Activated gamma-delta T cell (primary cell): ENCODE measurements around the gene MYO7B.

Experiments used
- DNase-seq: peaks from one replicate; lab custom pipeline; 2025; lab: John Stamatoyannopoulos, UW
- total RNA-seq, 2 donors: gene quantifications; one replicate each; lab custom pipeline; 2026; lab: John Stamatoyannopoulos, UW

The MYO7B gene
- 0.87 to 1.2 reads per million in 2 donors for total RNA-seq

DNA sequence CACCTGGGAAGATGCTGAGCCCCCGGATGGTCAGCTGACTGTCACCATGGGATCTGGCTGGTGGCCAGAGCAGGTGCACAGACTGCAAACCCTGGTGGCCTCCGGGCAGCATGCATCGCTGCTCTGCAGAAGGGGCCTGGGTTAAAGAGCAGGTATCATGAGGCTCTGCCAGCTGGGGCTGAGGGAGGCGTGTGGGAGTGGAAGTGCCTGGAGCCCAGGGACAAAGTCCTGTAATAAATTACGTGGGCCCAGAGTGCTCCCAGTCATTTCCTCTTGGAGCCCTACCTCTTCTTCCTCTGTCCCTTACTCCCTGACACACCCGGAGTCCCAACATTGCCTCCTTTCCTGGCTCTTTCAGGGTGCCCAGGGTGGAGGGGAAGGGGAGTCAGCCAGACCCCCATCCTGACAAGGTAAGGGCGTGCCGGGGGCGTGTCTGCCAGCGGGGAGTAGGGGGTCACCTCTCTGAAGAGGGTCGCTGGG, at the start of gene MYO7B:
Gene MYO7B, plus strand, starts transcription at position 262 of the 480 bp plus-strand sequence. CDS start 24,040 bp downstream, outside the sequence.
- no peak for DNase-seq

DNA sequence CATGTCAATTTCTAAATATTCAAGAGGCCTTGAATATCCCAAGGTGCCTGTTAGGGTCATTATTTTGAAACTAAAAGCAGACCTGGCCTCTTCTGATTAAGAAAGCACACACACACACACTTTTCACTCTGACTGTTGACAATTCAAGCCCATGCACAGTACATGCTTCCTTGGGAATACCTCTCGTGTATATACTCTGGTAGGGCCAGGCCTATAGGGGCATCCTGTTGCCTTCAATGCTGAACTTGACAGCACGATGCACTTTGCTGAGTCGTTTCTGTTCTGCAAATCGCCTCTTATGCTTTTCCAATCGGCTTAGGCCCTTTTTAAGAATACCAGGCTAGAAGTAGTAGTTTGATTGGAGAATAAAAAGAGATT, 49.8 kb upstream of the MYO7B start:
- DNase-seq = no peak

DNA sequence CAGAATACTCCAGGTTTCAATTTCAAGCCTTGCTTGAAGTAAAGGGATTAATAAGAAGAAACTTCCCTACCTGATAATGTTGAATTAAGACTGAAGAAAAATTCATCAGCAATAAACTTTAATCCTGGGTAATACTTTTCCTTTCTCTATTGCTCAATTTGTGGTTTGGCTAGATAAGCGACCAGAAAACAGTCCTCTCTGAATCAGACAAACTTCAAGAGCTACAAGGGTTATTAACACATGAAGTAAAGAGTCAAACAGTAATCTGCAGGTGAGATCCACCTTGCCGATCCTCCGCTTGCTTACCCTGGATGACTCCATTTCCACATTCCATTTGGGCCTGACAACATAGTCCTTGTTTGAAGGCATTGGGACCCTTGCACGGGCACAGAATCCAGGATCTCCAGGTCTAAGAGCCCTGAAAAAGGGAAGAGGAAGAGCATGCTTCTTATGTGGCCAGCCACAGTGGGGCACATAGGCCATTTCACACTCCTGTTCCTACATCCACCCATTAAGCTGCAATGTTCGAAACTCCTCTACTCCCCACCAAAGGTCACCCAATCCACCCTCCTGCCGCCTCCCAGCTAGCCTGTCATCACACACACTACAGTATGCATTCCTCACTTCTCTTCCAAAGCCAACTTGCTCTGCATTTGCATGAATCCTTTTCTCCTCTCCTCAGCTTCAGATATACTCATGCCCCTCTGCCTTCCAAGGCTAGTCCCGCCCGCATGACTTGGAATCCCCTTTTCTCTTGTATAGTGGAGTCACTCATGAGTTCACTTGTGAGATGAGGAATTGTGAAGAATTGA, 49.0 kb upstream of the MYO7B start:
- DNase-seq = no peak

GRCh38 chr2:127490283-127490682, 45.2 kb upstream of the MYO7B start:
- no peak for DNase-seq

GRCh38 chr2:127498386-127498785, 37.1 kb upstream of the MYO7B start:
- DNase-seq = no peak

DNA sequence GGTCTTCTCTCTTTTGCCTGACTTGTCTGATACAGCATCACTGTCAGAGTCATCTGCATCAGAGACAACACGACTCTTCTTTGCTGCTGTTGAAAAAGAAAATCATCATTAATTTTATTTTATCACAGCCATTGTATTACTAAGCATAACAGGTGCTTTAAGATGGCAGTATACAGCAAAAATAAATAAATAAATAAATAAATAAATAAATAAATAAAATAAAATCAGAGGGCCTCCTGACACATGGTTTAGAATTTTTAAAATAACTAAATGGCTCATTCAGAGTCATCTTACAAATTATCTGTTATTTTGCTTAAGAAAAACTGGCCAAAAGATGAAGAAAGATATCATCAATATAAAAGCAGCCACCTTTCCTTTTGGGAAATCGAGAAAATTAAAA, 32.0 kb upstream of the MYO7B start:
- DNase-seq = no peak

- DNase-seq = no peak
Observed at GRCh38 chr2:127504552-127505430, 30.7 kb upstream of the MYO7B start.

DNA sequence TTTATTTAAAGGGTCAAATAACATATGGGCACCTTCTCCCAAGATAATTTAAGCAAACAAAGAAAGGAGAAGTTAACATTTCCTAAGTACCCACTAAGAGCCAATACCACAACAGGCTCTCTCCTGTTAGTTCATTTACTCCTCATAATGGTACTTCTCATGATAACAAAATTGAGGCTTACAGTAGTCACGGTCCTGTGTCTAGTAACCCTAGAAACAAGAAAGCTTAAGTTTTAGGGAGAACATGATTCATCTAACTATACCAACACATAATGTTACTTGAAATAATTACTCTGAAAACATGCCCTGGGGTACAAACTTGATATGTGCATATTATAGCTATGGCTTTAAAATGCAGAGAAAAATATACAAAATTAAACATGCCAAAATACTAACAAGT, 29.0 kb upstream of the MYO7B start:
- no peak for DNase-seq

DNA sequence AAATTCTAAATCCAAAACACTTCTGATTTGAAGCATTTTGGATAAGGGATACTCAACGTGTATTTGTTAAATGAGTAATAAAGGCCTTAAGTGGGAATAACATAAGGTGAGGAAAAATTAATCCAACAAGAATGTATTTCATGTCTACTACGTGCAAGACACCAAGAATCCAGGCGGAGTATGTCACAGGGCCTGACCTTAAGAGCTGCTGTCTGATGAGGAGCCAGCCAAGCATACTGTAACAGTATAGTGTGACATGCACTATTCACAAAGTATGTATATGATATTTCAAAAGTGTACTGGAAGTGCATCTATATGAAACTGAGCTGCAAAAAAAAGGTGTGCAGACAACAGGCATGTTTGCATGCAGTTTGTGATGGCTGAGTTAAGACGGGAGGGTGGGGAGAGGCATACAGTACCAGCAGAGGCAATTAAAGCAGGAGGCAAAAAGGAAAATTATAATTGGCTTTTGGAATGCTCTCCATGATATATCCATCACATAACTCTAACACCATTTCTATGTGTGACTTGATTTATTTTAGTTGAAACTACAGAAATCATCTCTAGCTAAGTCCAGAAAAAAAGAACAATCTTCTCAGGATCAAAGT, 27.4 kb upstream of the MYO7B start:
- no peak for DNase-seq

DNA sequence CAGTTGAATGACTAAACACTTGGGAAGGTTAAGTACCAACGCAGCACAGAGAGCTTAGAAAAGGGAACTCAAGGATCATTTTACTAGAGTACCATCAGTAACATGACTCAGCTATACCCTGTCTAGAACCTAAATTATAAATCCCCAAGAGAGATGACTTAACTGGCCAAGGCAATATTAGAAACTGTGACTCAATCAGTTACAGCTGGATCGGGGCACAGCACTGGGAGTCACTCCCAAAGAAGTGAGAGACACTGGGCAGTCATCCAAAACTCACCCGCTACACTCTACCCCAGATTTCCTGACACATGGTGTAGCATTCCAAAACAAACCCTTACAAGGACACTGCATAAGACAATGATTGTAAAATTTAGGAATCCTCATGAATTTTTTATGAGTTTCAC, 26.9 kb upstream of the MYO7B start:
- DNase-seq = no peak

GRCh38 chr2:127510073-127510472, 25.4 kb upstream of the MYO7B start:
- no peak for DNase-seq

GRCh38 chr2:127511090-127511695, 24.3 kb upstream of the MYO7B start:
- DNase-seq = no peak

- no peak for DNase-seq
Observed at GRCh38 chr2:127511917-127512316, 23.6 kb upstream of the MYO7B start.

DNA sequence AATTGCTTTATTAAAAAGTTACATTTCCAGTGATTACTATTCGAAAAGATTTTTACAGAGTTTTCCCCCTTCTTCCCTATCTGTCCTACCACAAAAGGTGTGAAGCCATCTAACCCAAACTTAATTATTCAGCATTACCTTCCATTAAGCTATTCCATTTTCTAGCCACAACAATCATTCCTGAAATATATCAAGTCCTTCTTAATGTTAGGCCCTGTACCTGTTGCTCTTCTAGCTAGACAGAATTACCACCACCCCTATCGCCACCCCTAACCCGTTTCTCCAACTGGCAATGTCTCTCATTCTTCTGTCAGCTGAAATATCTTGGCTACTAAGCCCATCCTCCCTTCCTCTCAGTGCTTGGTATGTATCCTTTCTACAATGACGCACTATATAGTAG, 23.1 kb upstream of the MYO7B start:
- no peak for DNase-seq

DNA sequence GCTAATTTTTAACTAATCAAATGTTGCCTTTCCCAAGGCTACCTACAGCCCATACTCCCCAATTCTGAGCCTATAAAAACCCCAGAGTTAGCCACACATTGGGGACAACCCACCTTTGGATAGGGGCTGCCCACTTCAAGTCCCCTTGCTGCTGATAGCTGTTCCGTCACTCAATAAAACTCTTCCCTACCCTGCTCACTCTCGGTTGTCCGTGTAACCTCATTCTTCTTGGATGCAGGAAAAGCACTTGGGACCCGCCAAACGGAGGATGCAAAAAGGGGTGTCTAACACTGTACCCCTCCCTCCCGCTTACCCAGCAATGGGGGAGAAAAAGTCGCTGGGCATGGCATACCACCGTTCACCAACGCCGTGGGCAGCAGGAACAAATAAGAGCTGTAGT, 21.4 kb upstream of the MYO7B start:
- no peak for DNase-seq

DNA sequence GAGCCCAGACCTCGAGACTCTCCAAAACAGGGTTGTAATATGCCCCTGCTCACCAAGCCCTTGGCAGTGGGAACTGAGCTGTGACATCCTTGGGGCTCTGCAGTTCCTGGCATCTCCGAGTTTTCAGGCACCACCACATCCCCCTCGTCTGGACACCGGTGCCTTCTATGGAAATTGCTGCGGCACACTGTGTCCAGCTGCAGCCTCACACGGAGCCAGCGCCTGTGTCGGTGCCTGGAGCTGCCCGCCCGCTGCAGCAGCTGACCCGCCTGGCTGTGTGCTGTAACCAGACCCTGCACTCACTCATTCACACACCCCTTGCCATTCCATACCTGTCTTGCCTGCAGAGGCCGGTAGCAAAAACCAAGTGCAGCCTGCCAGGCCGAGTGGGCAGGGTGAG, 21.0 kb upstream of the MYO7B start:
- no peak for DNase-seq

- DNase-seq = no peak
Observed at GRCh38 chr2:127515383-127515915, 20.0 kb upstream of the MYO7B start.

DNA sequence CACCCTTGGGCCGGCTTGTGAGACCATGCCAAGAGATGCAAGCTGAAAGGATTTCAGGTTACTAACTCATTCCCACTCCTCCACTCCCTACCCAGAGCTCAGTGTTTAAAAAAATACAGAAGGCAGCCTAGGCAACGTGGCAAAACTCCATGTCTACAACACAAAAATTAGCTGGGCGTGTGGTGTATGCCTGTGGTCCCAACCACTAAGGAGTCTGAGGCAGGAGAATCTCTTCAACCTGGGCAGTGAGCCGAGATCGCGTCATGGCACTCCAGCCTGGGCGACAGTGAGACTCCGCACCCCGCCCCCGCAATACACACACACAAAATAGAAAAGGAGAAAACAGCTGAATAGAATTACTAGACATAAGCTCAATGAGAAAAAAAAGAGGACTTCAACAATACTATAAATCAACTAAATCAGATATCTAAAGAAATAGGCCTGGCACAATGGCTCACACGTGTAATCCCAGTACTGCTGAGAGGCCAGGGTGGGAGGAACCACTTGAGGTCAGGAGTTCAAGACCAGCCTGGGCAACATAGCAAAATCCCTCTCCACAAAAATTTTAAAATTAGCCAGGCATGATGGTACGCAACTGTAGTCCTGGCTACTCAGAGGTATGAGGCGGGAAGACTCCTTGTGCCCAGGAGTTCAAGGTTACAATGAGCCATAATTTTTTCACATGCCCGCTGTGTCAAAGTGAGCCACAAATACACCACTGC, 19.3 kb upstream of the MYO7B start:
- no peak for DNase-seq

DNA sequence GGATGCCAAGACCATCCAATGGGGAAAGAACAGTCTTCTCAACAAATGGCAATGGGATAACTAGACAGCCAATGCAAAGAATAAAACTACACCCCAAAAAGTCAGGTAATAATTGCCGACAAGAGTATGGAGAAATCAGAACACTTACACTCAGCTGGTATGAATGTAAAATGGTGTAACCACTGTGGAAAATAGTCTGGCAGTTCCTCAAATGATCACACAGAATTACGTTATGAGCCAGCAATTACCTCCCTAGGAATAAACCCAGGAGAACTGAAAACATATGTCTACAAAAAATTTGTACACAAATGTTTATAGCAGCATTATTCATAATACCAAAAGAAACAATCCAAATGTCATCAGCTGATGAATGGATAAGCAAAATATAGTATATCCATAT, 18.0 kb upstream of the MYO7B start:
- no peak for DNase-seq

GRCh38 chr2:127520424-127520823, 15.1 kb upstream of the MYO7B start:
- no peak for DNase-seq
